GM23338 (cell line): Measurements from ENCODE around the gene LRBA. TPM values are rescaled to one million over a fixed set of nuclear protein-coding genes. Genes with fewer than 3 reads are reported as not detected.

Experiments
- ATAC-seq: fragments of 200-7000 bp; cut with Tn5 transposase; 3 replicates; pipeline ENCODE4 v1.9.1; 2020
- DNase-seq: peaks from one replicate; pipeline ENCODE4 v3.0.0-alpha.2; 2015; ENCODE audit warnings: low spot score
- H2AFZ ChIP-seq: fragments of 200-600 bp; sonication (generic); 2 replicates; pipeline ENCODE4 v1.8.0; 2016; ENCODE audit warnings: antibody characterized with exemption, mild to moderate bottlenecking, moderate library complexity
- H3F3A ChIP-seq: fragments of 200-600 bp; sonication (generic); replicated peaks from 2 replicates; pipeline ENCODE4 v1.8.0; 2017; ENCODE audit warnings: antibody characterized with exemption, mixed run types, low read depth
- H3K27ac ChIP-seq: fragments of 200-600 bp; sonication (generic); 2 replicates; pipeline ENCODE4 v1.6.1; 2016; ENCODE audit warnings: low read depth
- H3K27me3 ChIP-seq: fragments of 200-600 bp; sonication (generic); 2 replicates; pipeline ENCODE4 v1.8.0; 2016; ENCODE audit warnings: mild to moderate bottlenecking, mixed run types, moderate library complexity; ENCODE audit not compliant: insufficient read depth
- H3K36me3 ChIP-seq: fragments of 200-600 bp; sonication (generic); 2 replicates; pipeline ENCODE4 v1.8.0; 2016; ENCODE audit warnings: mild to moderate bottlenecking; ENCODE audit not compliant: insufficient read depth
- H3K4me1 ChIP-seq: fragments of 200-600 bp; sonication (generic); 2 replicates; pipeline ENCODE4 v1.8.0; 2016; ENCODE audit warnings: mild to moderate bottlenecking, moderate library complexity; ENCODE audit not compliant: insufficient read depth
- H3K4me2 ChIP-seq: fragments of 200-600 bp; sonication (generic); 2 replicates; pipeline ENCODE4 v1.7.1; 2017; ENCODE audit warnings: mixed run types
- H3K4me3 ChIP-seq: fragments of 200-600 bp; sonication (generic); 2 replicates; pipeline ENCODE4 v1.6.1; 2016; ENCODE audit warnings: mixed run types
- H3K79me2 ChIP-seq: fragments of 200-600 bp; sonication (generic); replicated peaks from 2 replicates; pipeline ENCODE4 v1.8.0; 2017; ENCODE audit warnings: mild to moderate bottlenecking; ENCODE audit not compliant: insufficient read depth
- H3K9me2 ChIP-seq: fragments of 200-600 bp; sonication (generic); 2 replicates; pipeline ENCODE4 v1.8.0; 2017; ENCODE audit not compliant: insufficient read depth
- H4K20me1 ChIP-seq: fragments of 200-600 bp; sonication (generic); replicated peaks from 2 replicates; pipeline ENCODE4 v1.8.0; 2017; ENCODE audit warnings: mild to moderate bottlenecking; ENCODE audit not compliant: insufficient read depth
- H3K27ac Mint-ChIP-seq: 2 replicates; pipeline ENCODE4 v1.8.0; 2020; ENCODE audit warnings: inconsistent platforms, mild to moderate bottlenecking, moderate library complexity, mixed read lengths
- H3K27me3 Mint-ChIP-seq: 3 replicates; pipeline ENCODE4 v1.8.0; 2022; ENCODE audit warnings: low read depth, mild to moderate bottlenecking, moderate library complexity, mixed read lengths, inconsistent platforms; ENCODE audit not compliant: insufficient read depth, poor library complexity
- H3K36me3 Mint-ChIP-seq: 3 replicates; pipeline ENCODE4 v1.8.0; 2021; ENCODE audit warnings: low read depth, mild to moderate bottlenecking, inconsistent platforms, moderate library complexity, mixed read lengths
- H3K4me1 Mint-ChIP-seq: 3 replicates; pipeline ENCODE4 v1.8.0; 2020; ENCODE audit warnings: mild to moderate bottlenecking, inconsistent platforms, mixed read lengths
- H3K4me3 Mint-ChIP-seq: 3 replicates; pipeline ENCODE4 v1.8.0; 2021; ENCODE audit warnings: moderate library complexity, mild to moderate bottlenecking, inconsistent platforms, mixed read lengths
- H3K9me3 Mint-ChIP-seq: 3 replicates; pipeline ENCODE4 v1.8.0; 2020; ENCODE audit warnings: moderate library complexity, mild to moderate bottlenecking, inconsistent platforms, mixed read lengths
- CREB1 ChIP-seq: fragments of 250-450 bp; sonication (Bioruptor Pico); IDR thresholded peaks from 2 replicates; pipeline ENCODE4 v1.5.0; 2020; ENCODE audit warnings: low read depth, mild to moderate bottlenecking, moderate library complexity
- ETS1 ChIP-seq: IDR thresholded peaks from 2 replicates; pipeline ENCODE4 v1.6.1; 2016; ENCODE audit warnings: antibody characterized with exemption
- EZH2phosphoT487 ChIP-seq: fragments of 200-600 bp; sonication (generic); IDR thresholded peaks from one replicate; pipeline ENCODE4 v1.8.1; 2018; ENCODE audit warnings: antibody characterized with exemption; ENCODE audit not compliant: unreplicated experiment
- JUNB ChIP-seq: IDR thresholded peaks from one replicate; pipeline ENCODE4 v1.6.1; 2016; ENCODE audit warnings: antibody characterized with exemption; ENCODE audit not compliant: unreplicated experiment
- POLR2AphosphoS5 ChIP-seq: IDR thresholded peaks from 2 replicates; pipeline ENCODE4 v1.6.1; 2016; ENCODE audit warnings: antibody characterized with exemption, low read depth
- ZNF114 ChIP-seq: fragments of 250-450 bp; sonication (Bioruptor Pico); IDR thresholded peaks from 2 replicates; pipeline ENCODE4 v1.5.0; 2020; ENCODE audit warnings: mild to moderate bottlenecking, moderate library complexity
- ZNF331 ChIP-seq: fragments of 250-450 bp; sonication (Bioruptor Pico); IDR thresholded peaks from 2 replicates; pipeline ENCODE4 v1.5.0; 2020; ENCODE audit warnings: low read depth, mild to moderate bottlenecking, moderate library complexity
- polyA plus RNA-seq: library from polyadenylated mRNA; unstranded; fragments of >200 nt; fragmentation: Nextera tagmentation; extraction: Ambion mirVana; gene quantifications from 2 replicates; pipeline ENCODE4 v1.2.1, GENCODE V29; 2016
- total RNA-seq: library from RNA; depleted of rRNA; stranded (reverse); fragments of >200 nt; shearing (Covaris generic); gene quantifications from 2 replicates; pipeline ENCODE4 v1.2.3, GENCODE V29; 2014

LRBA gene
- total and polyA plus RNA-seq, 2 experiments from 2014 or later: 23.3 to 126 TPM

GRCh38 chr4:150477869-150478268, 537.2 kb downstream of the LRBA start:
- H3K9me2 ChIP-seq: no peaks in the 10 kb centered on the region
- no peaks in the 10 kb centered on the region for H3F3A ChIP-seq
- no peaks in the 10 kb centered on the region for H3K4me1 ChIP-seq
- ATAC-seq: no peak
- no peak overlapping the region for H3K27ac ChIP-seq
- Mint-ChIP-seq H3K36me3 (no peaks in the 10 kb centered on the region), H3K4me3 (no peak overlapping the region), H3K4me1 (no peaks in the 10 kb centered on the region), H3K27ac (peak overlapping the region; percentile 20; the same call in 1 of the 2 replicates), H3K27me3 (no peaks in the 10 kb centered on the region), H3K9me3 (no peaks in the 10 kb centered on the region)
- no peaks in the 10 kb centered on the region for H3K27me3 ChIP-seq
- DNase-seq: no peak
- H3K4me3 ChIP-seq: no peak overlapping the region
- no peak overlapping the region for H2AFZ ChIP-seq
- no peaks in the 10 kb centered on the region for H3K79me2 ChIP-seq
- no peak overlapping the region for H3K4me2 ChIP-seq
- no peaks in the 10 kb centered on the region for H3K36me3 ChIP-seq
- TF ChIP-seq POLR2AphosphoS5 (no peak), CREB1 (CRISPR knock-in tag) (no peak), EZH2phosphoT487 (no peak), ZNF331 (no peak), ETS1 (no peak), ZNF114 (CRISPR knock-in tag) (no peak)
- H4K20me1 ChIP-seq: no peaks in the 10 kb centered on the region

GRCh38 chr4:150476776-150477175, 538.3 kb downstream of the LRBA start:
- TF ChIP-seq JUNB (no peak), ZNF114 (CRISPR knock-in tag) (no peak), ETS1 (no peak)
- no peaks in the 10 kb centered on the region for H3K4me1 ChIP-seq
- Mint-ChIP-seq H3K9me3 (no peaks in the 10 kb centered on the region), H3K27me3 (no peaks in the 10 kb centered on the region), H3K4me1 (no peaks in the 10 kb centered on the region), H3K4me3 (no peak overlapping the region), H3K36me3 (no peaks in the 10 kb centered on the region), H3K27ac (no peak overlapping the region)
- H3K27ac ChIP-seq: no peak overlapping the region
- no peaks in the 10 kb centered on the region for H3K36me3 ChIP-seq
- no peaks in the 10 kb centered on the region for H4K20me1 ChIP-seq
- H3K4me3 ChIP-seq: no peak overlapping the region
- H3K27me3 ChIP-seq: no peaks in the 10 kb centered on the region
- H3K79me2 ChIP-seq: no peaks in the 10 kb centered on the region
- no peaks in the 10 kb centered on the region for H3K9me2 ChIP-seq
- H3F3A ChIP-seq: no peaks in the 10 kb centered on the region
- H2AFZ ChIP-seq: no peak overlapping the region
- DNase-seq (no peak), ATAC-seq (no peak)
- no peak overlapping the region for H3K4me2 ChIP-seq

- Mint-ChIP-seq H3K27ac (no peak overlapping the region), H3K4me3 (no peak overlapping the region), H3K27me3 (peaks cover under 1% of the 10 kb centered on the region), H3K4me1 (no peaks in the 10 kb centered on the region), H3K36me3 (no peaks in the 10 kb centered on the region), H3K9me3 (no peaks in the 10 kb centered on the region)
- Histone ChIP-seq H3K4me2 (no peak overlapping the region), H3F3A (no peaks in the 10 kb centered on the region), H3K27ac (no peak overlapping the region), H3K9me2 (no peaks in the 10 kb centered on the region), H3K4me1 (no peaks in the 10 kb centered on the region), H2AFZ (no peak overlapping the region), H3K27me3 (no peaks in the 10 kb centered on the region), H3K4me3 (no peak overlapping the region), H3K79me2 (no peaks in the 10 kb centered on the region), H4K20me1 (no peaks in the 10 kb centered on the region), H3K36me3 (no peaks in the 10 kb centered on the region)
- TF ChIP-seq ZNF114 (CRISPR knock-in tag) (no peak), EZH2phosphoT487 (no peak), CREB1 (CRISPR knock-in tag) (no peak), JUNB (no peak)
- ATAC-seq: no peak
- no peak for DNase-seq
Measured at GRCh38 chr4:150475763-150476162, 539.3 kb downstream of the LRBA start.
